MM.1S (cell line): ENCODE data around the gene MGME1.

Experiments
- DNase-seq: peaks from one replicate; pipeline ENCODE4 v3.0.0-alpha.2; 2015
- H2AFZ ChIP-seq: fragments of 300-600 bp; sonication (generic); 2 replicates; pipeline ENCODE4 v1.6.0; 2016; ENCODE audit warnings: antibody characterized with exemption, low read length
- H3F3A ChIP-seq: fragments of 300-600 bp; sonication (generic); 2 replicates; pipeline ENCODE4 v1.6.1; 2016; ENCODE audit warnings: mild to moderate bottlenecking, antibody characterized with exemption, low read length, moderate library complexity, mixed read lengths; ENCODE audit not compliant: insufficient read depth
- H3K27ac ChIP-seq: fragments of 300-600 bp; sonication (generic); 2 replicates; pipeline ENCODE4 v1.5.1; 2016; ENCODE audit warnings: mild to moderate bottlenecking, low read length
- H3K27me3 ChIP-seq: fragments of 300-600 bp; sonication (generic); replicated peaks from 2 replicates; pipeline ENCODE4 v1.6.0; 2016; ENCODE audit warnings: low read length; ENCODE audit not compliant: insufficient read depth
- H3K36me3 ChIP-seq: fragments of 300-600 bp; sonication (generic); replicated peaks from 2 replicates; pipeline ENCODE4 v1.6.1; 2016; ENCODE audit warnings: mild to moderate bottlenecking, low read length, mixed read lengths; ENCODE audit not compliant: insufficient read depth
- H3K4me1 ChIP-seq: fragments of 300-600 bp; sonication (generic); 2 replicates; pipeline ENCODE4 v1.6.1; 2016; ENCODE audit warnings: low read length, mixed read lengths
- H3K4me2 ChIP-seq: fragments of 300-600 bp; sonication (generic); 2 replicates; pipeline ENCODE4 v1.6.0; 2016; ENCODE audit warnings: low read depth, low read length
- H3K4me3 ChIP-seq: fragments of 300-600 bp; sonication (generic); 2 replicates; pipeline ENCODE4 v1.5.1; 2016; ENCODE audit warnings: low read length, mixed read lengths
- H3K79me2 ChIP-seq: fragments of 300-600 bp; sonication (generic); 2 replicates; pipeline ENCODE4 v1.6.1; 2016; ENCODE audit warnings: mixed run types, low read length, mixed read lengths
- H3K9ac ChIP-seq: fragments of 300-600 bp; sonication (generic); 2 replicates; pipeline ENCODE4 v1.6.1; 2016; ENCODE audit warnings: low read length, mixed read lengths
- H3K9me2 ChIP-seq: fragments of 300-600 bp; sonication (generic); replicated peaks from 2 replicates; pipeline ENCODE4 v1.6.1; 2016; ENCODE audit warnings: mild to moderate bottlenecking, low read length, mixed read lengths; ENCODE audit not compliant: insufficient read depth
- H3K9me3 ChIP-seq: fragments of 300-600 bp; sonication (generic); replicated peaks from 2 replicates; pipeline ENCODE4 v1.6.1; 2016; ENCODE audit warnings: mild to moderate bottlenecking, low read length, mixed read lengths; ENCODE audit not compliant: insufficient read depth
- H4K20me1 ChIP-seq: fragments of 300-600 bp; sonication (generic); 2 replicates; pipeline ENCODE4 v1.6.1; 2016; ENCODE audit warnings: mild to moderate bottlenecking, low read length, moderate library complexity, mixed read lengths; ENCODE audit not compliant: insufficient read depth
- CTCF ChIP-seq: fragments of 300-600 bp; sonication (generic); IDR thresholded peaks from 2 replicates; pipeline ENCODE4 v1.5.1; 2016; ENCODE audit warnings: antibody characterized with exemption, low read length, mixed read lengths
- EZH2 ChIP-seq: fragments of 300-600 bp; sonication (generic); optimal IDR thresholded peaks from 2 replicates; pipeline ENCODE3; 2017; ENCODE audit warnings: low read depth, mild to moderate bottlenecking, antibody characterized with exemption, low read length, mixed read lengths
- EZH2phosphoT487 ChIP-seq: fragments of 300-600 bp; sonication (generic); IDR thresholded peaks from 2 replicates; pipeline ENCODE4 v1.6.1; 2018; ENCODE audit warnings: antibody characterized with exemption, low read length

MGME1 gene

GRCh38 chr20:17928633-17929311, 40.0 kb upstream of the MGME1 start:
- H3F3A ChIP-seq, result no peaks in the 10 kb centered on the region
- DNase-seq, result no peak
- no peak overlapping the region for H2AFZ ChIP-seq
- no peaks in the 10 kb centered on the region for H3K9me3 ChIP-seq
- no peaks in the 10 kb centered on the region for H4K20me1 ChIP-seq
- TF ChIP-seq CTCF (no peak), EZH2 (no peak), EZH2phosphoT487 (no peak)
- H3K27me3 ChIP-seq, result no peaks in the 10 kb centered on the region
- H3K27ac ChIP-seq, result no peak overlapping the region
- H3K4me3 ChIP-seq, result no peak overlapping the region
- no peaks in the 10 kb centered on the region for H3K4me1 ChIP-seq
- no peaks in the 10 kb centered on the region for H3K79me2 ChIP-seq
- H3K9ac ChIP-seq, result no peak overlapping the region
- no peak overlapping the region for H3K4me2 ChIP-seq
- H3K36me3 ChIP-seq, result no peaks in the 10 kb centered on the region
- H3K9me2 ChIP-seq, result no peaks in the 10 kb centered on the region

- Histone ChIP-seq H3K9me3 (no peaks in the 10 kb centered on the region), H3K4me2 (no peak overlapping the region), H3F3A (no peaks in the 10 kb centered on the region), H3K79me2 (no peaks in the 10 kb centered on the region), H3K4me1 (no peaks in the 10 kb centered on the region), H3K27ac (no peak overlapping the region), H3K27me3 (no peaks in the 10 kb centered on the region), H3K9me2 (no peaks in the 10 kb centered on the region), H3K36me3 (no peaks in the 10 kb centered on the region), H4K20me1 (no peaks in the 10 kb centered on the region), H2AFZ (no peak overlapping the region), H3K9ac (no peak overlapping the region), H3K4me3 (no peak overlapping the region)
- no peak for DNase-seq
- TF ChIP-seq CTCF (no peak), EZH2 (no peak), EZH2phosphoT487 (no peak)
These were observed 37.3 kb upstream of the MGME1 start for GRCh38 chr20:17931513-17931912.

GRCh38 chr20:17932396-17932795, 36.4 kb upstream of the MGME1 start:
- H3K4me1 ChIP-seq, result no peaks in the 10 kb centered on the region
- no peaks in the 10 kb centered on the region for H3K9me3 ChIP-seq
- no peak overlapping the region for H2AFZ ChIP-seq
- no peaks in the 10 kb centered on the region for H3K36me3 ChIP-seq
- no peak overlapping the region for H3K27ac ChIP-seq
- H3K4me2 ChIP-seq, result no peak overlapping the region
- no peak for DNase-seq
- no peak overlapping the region for H3K4me3 ChIP-seq
- no peaks in the 10 kb centered on the region for H3K79me2 ChIP-seq
- H4K20me1 ChIP-seq, result no peaks in the 10 kb centered on the region
- H3F3A ChIP-seq, result no peaks in the 10 kb centered on the region
- H3K9ac ChIP-seq, result no peak overlapping the region
- H3K27me3 ChIP-seq, result no peaks in the 10 kb centered on the region
- TF ChIP-seq EZH2phosphoT487 (no peak), EZH2 (no peak), CTCF (no peak)
- no peaks in the 10 kb centered on the region for H3K9me2 ChIP-seq
